ENCODE measurements around the gene PLXND1.
A peak's percentile ranks its signal among the peaks of the same experiment; 100 is the strongest.

The PLXND1 gene

GRCh38 chr3:129606636-129607390, at the start of gene PLXND1:
TSS of gene PLXND1 (minus strand) at chr3:129606676. CDS start at chr3:129606639, 37 bp downstream.
- DNase-seq (ENCODE audit: low read depth, low spot score), result peak; percentile 56
- peak within 1 kb of the TSS; percentile 61 for H3K4me3 ChIP-seq (ENCODE audit: low read depth, low read length)
- in situ Hi-C loops (cut with HindIII; ENCODE audit: low sequenced_read_pairs), result no loop called here
- TF ChIP-seq CTCF (IDR thresholded peaks at IDR 0.05; ENCODE audit: low read depth, low read length), result no peak

- DNase-seq (ENCODE audit: low read depth, low spot score), result no peak
- in situ Hi-C loops (cut with HindIII; ENCODE audit: low sequenced_read_pairs), result no loop called here
- H3K4me3 ChIP-seq (ENCODE audit: low read depth, low read length), result no peak overlapping the region
- no peak for TF ChIP-seq CTCF (IDR thresholded peaks at IDR 0.05; ENCODE audit: low read depth, low read length)
These were observed 48.8 kb upstream of the PLXND1 start for GRCh38 chr3:129655291-129655700.

GRCh38 chr3:129654131-129654530, 47.7 kb upstream of the PLXND1 start:
- H3K4me3 ChIP-seq (ENCODE audit: low read depth, low read length), result no peak overlapping the region
- peak; percentile 56 for DNase-seq (ENCODE audit: low read depth, low spot score)
- no peak for TF ChIP-seq CTCF (IDR thresholded peaks at IDR 0.05; ENCODE audit: low read depth, low read length)
- in situ Hi-C loops (cut with HindIII; ENCODE audit: low sequenced_read_pairs), result no loop called here

GRCh38 chr3:129653019-129653418, 46.5 kb upstream of the PLXND1 start:
- in situ Hi-C loops (cut with HindIII; ENCODE audit: low sequenced_read_pairs), result no loop called here
- H3K4me3 ChIP-seq (ENCODE audit: low read depth, low read length), result no peak overlapping the region
- no peak for TF ChIP-seq CTCF (IDR thresholded peaks at IDR 0.05; ENCODE audit: low read depth, low read length)
- DNase-seq (ENCODE audit: low read depth, low spot score), result no peak

GRCh38 chr3:129651435-129652202, 45.1 kb upstream of the PLXND1 start:
- no peak for TF ChIP-seq CTCF (IDR thresholded peaks at IDR 0.05; ENCODE audit: low read depth, low read length)
- no peak overlapping the region for H3K4me3 ChIP-seq (ENCODE audit: low read depth, low read length)
- in situ Hi-C loops (cut with HindIII; ENCODE audit: low sequenced_read_pairs), result no loop called here
- DNase-seq (ENCODE audit: low read depth, low spot score), result peak; percentile 89

- in situ Hi-C loops (cut with HindIII; ENCODE audit: low sequenced_read_pairs), result no loop called here
- DNase-seq (ENCODE audit: low read depth, low spot score), result peak; percentile 77
- peak; percentile 70 for TF ChIP-seq CTCF (IDR thresholded peaks at IDR 0.05; ENCODE audit: low read depth, low read length)
These were observed 43.9 kb upstream of the PLXND1 start for GRCh38 chr3:129650256-129650872.

More at GRCh38 chr3:129650256-129650872, 43.9 kb upstream of the PLXND1 start:
- H3K4me3 ChIP-seq (ENCODE audit: low read depth, low read length), result no peak overlapping the region

All from astrocyte of the spinal cord (primary cell).